Measurements from ENCODE around the gene FOXB1.

The FOXB1 gene

GRCh38 chr15:59993950-59994401 is 10.1 kb upstream of the FOXB1 start:
- Histone ChIP-seq H3K4me3 (replicated peaks; ENCODE audit: insufficient read depth, low read length) (no peak overlapping the region), H3K27ac (replicated peaks) (no peak overlapping the region), H3K27me3 (ENCODE audit: insufficient read depth, poor library complexity, severe bottlenecking) (peaks cover 65% of the 10 kb centered on the region)
- TF ChIP-seq SPI1 (IDR thresholded peaks at IDR 0.05; ENCODE audit: borderline replicate concordance, low read depth) (no peak), GABPA (IDR thresholded peaks at IDR 0.05; ENCODE audit: low read depth) (no peak), POLR2AphosphoS5 (IDR thresholded peaks at IDR 0.05; ENCODE audit: low read depth) (no peak), CTCF (IDR thresholded peaks at IDR 0.05; ENCODE audit: insufficient read depth, low read length) (no peak)
- TF ChIP-seq, protein P1, sequence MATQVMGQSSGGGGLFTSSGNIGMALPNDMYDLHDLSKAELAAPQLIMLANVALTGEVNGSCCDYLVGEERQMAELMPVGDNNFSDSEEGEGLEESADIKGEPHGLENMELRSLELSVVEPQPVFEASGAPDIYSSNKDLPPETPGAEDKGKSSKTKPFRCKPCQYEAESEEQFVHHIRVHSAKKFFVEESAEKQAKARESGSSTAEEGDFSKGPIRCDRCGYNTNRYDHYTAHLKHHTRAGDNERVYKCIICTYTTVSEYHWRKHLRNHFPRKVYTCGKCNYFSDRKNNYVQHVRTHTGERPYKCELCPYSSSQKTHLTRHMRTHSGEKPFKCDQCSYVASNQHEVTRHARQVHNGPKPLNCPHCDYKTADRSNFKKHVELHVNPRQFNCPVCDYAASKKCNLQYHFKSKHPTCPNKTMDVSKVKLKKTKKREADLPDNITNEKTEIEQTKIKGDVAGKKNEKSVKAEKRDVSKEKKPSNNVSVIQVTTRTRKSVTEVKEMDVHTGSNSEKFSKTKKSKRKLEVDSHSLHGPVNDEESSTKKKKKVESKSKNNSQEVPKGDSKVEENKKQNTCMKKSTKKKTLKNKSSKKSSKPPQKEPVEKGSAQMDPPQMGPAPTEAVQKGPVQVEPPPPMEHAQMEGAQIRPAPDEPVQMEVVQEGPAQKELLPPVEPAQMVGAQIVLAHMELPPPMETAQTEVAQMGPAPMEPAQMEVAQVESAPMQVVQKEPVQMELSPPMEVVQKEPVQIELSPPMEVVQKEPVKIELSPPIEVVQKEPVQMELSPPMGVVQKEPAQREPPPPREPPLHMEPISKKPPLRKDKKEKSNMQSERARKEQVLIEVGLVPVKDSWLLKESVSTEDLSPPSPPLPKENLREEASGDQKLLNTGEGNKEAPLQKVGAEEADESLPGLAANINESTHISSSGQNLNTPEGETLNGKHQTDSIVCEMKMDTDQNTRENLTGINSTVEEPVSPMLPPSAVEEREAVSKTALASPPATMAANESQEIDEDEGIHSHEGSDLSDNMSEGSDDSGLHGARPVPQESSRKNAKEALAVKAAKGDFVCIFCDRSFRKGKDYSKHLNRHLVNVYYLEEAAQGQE (IDR thresholded peaks at IDR 0.05; ENCODE audit: insufficient replicate concordance, low read depth) = no peak
- DNase-seq (ENCODE audit: low read depth in 1 of 2, low spot score in 1 of 2) = no peak

- Histone ChIP-seq H3K4me3 (replicated peaks; ENCODE audit: insufficient read depth, low read length) (no peak overlapping the region), H3K27ac (replicated peaks) (no peak overlapping the region), H3K27me3 (ENCODE audit: insufficient read depth, poor library complexity, severe bottlenecking) (peaks cover 70% of the 10 kb centered on the region)
- TF ChIP-seq GABPA (IDR thresholded peaks at IDR 0.05; ENCODE audit: low read depth) = no peak
- no peak for TF ChIP-seq POLR2AphosphoS5 (IDR thresholded peaks at IDR 0.05; ENCODE audit: low read depth)
- TF ChIP-seq, protein P1 (IDR thresholded peaks at IDR 0.05; ENCODE audit: insufficient replicate concordance, low read depth) = no peak
- TF ChIP-seq SPI1 (IDR thresholded peaks at IDR 0.05; ENCODE audit: borderline replicate concordance, low read depth) = no peak
- TF ChIP-seq CTCF (IDR thresholded peaks at IDR 0.05; ENCODE audit: insufficient read depth, low read length) = no peak
- no peak for DNase-seq (ENCODE audit: low read depth in 1 of 2, low spot score in 1 of 2)
Observed at GRCh38 chr15:59994526-59994887, 9.6 kb upstream of the FOXB1 start.

DNA sequence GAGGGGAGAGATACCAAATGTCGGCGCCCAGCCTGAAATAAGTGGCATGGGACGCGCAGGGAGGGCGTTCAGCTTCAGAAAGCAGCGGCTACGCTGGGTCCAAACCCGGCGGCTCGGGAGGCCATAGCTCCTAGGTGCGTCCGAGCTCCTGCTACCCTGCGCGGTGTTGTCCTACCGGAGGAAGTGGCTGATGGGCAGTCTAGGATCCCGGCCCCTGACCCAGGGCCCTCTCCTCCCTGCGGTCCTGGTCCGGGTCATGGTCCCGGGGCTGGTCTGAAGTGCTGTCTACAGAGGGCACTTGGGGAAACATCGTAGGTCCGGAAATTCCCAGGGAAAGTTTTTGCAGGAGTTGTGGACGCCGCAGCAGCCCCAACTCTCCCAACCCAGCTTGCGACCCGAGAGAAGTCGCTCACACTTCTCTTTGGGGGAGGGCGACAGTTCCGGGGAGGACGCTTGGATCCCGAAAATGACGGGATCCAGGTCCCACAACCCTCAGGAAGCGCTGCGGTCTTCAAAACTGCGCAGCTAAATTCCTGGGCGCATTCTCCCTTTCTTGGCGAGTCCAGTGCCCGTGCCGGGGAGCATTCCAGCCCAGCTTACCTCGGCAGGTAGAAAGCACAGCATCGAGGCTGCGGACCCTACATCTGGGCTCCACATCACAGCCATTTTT is 9.1 kb upstream of the FOXB1 start:
- no peak for TF ChIP-seq GABPA (IDR thresholded peaks at IDR 0.05; ENCODE audit: low read depth)
- TF ChIP-seq CTCF (IDR thresholded peaks at IDR 0.05; ENCODE audit: insufficient read depth, low read length) = no peak
- TF ChIP-seq, protein P1 (IDR thresholded peaks at IDR 0.05; ENCODE audit: insufficient replicate concordance, low read depth) = no peak
- TF ChIP-seq SPI1 (IDR thresholded peaks at IDR 0.05; ENCODE audit: borderline replicate concordance, low read depth) = no peak
- no peak for TF ChIP-seq POLR2AphosphoS5 (IDR thresholded peaks at IDR 0.05; ENCODE audit: low read depth)
- H3K27ac ChIP-seq (replicated peaks) = no peak overlapping the region
- DNase-seq (ENCODE audit: low read depth in 1 of 2, low spot score in 1 of 2) = no peak
- H3K4me3 ChIP-seq (replicated peaks; ENCODE audit: insufficient read depth, low read length) = no peak overlapping the region
- peaks cover 75% of the 10 kb centered on the region for H3K27me3 ChIP-seq (ENCODE audit: insufficient read depth, poor library complexity, severe bottlenecking)
